HL-60 (cell line): ENCODE results near the gene ITPK1.

ENCODE experiments used
- DNase-seq, 2 experiments: peaks; one replicate each; pipeline ENCODE4 v3.0.0-alpha.2; 2010 to 2020; ENCODE audit warnings: low read depth in 1 of 2, low spot score in 1 of 2
- H3K27ac ChIP-seq: fragments of 250-450 bp; sonication (Bioruptor Pico); replicated peaks from 2 replicates; pipeline ENCODE4 v1.5.1; 2020; ENCODE audit warnings: mild to moderate bottlenecking, moderate library complexity
- H3K27me3 ChIP-seq: fragments of 250-450 bp; sonication (Bioruptor Pico); 2 replicates; pipeline ENCODE4 v1.5.1; 2021; ENCODE audit warnings: mild to moderate bottlenecking, moderate library complexity; ENCODE audit not compliant: insufficient read depth, poor library complexity, severe bottlenecking
- H3K4me3 ChIP-seq: replicated peaks from 2 replicates; pipeline ENCODE4 v1.5.1; 2011; ENCODE audit warnings: mild to moderate bottlenecking, control low read depth, low read length; ENCODE audit not compliant: insufficient read depth
- GABPA ChIP-seq: IDR thresholded peaks from 2 replicates; pipeline ENCODE4 v1.6.1; 2012; ENCODE audit warnings: low read depth
- POLR2AphosphoS5 ChIP-seq: IDR thresholded peaks from 2 replicates; pipeline ENCODE4 v1.6.1; 2012; ENCODE audit warnings: low read depth
- REST ChIP-seq: IDR thresholded peaks from 2 replicates; pipeline ENCODE4 v1.6.1; 2012; ENCODE audit warnings: low read depth; ENCODE audit not compliant: insufficient replicate concordance
- SPI1 ChIP-seq: IDR thresholded peaks from 2 replicates; pipeline ENCODE4 v1.6.1; 2012; ENCODE audit warnings: low read depth, mild to moderate bottlenecking, borderline replicate concordance
- TF ChIP-seq, protein P1 (sequence below): IDR thresholded peaks from one replicate; pipeline ENCODE4 v1.5.1; 2011; ENCODE audit warnings: low read length, control low read depth, inconsistent platforms; ENCODE audit not compliant: insufficient read depth

The ITPK1 gene

GRCh38 chr14:92931681-92932447, 183.9 kb downstream of the ITPK1 start:
- TF ChIP-seq, protein P1, sequence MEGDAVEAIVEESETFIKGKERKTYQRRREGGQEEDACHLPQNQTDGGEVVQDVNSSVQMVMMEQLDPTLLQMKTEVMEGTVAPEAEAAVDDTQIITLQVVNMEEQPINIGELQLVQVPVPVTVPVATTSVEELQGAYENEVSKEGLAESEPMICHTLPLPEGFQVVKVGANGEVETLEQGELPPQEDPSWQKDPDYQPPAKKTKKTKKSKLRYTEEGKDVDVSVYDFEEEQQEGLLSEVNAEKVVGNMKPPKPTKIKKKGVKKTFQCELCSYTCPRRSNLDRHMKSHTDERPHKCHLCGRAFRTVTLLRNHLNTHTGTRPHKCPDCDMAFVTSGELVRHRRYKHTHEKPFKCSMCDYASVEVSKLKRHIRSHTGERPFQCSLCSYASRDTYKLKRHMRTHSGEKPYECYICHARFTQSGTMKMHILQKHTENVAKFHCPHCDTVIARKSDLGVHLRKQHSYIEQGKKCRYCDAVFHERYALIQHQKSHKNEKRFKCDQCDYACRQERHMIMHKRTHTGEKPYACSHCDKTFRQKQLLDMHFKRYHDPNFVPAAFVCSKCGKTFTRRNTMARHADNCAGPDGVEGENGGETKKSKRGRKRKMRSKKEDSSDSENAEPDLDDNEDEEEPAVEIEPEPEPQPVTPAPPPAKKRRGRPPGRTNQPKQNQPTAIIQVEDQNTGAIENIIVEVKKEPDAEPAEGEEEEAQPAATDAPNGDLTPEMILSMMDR = no peak
- TF ChIP-seq POLR2AphosphoS5 = no peak

GRCh38 chr14:92930737-92931602, 184.8 kb downstream of the ITPK1 start:
- Histone ChIP-seq H3K27me3 (no peaks in the 10 kb centered on the region), H3K4me3 (no peak overlapping the region), H3K27ac (no peak overlapping the region)
- TF ChIP-seq GABPA = no peak
- no peak for TF ChIP-seq SPI1
- TF ChIP-seq POLR2AphosphoS5 = no peak
- TF ChIP-seq REST = no peak
- TF ChIP-seq, protein P1 = no peak
- DNase-seq = no peak

More at GRCh38 chr14:92931681-92932447, 183.9 kb downstream of the ITPK1 start:
- H3K27ac ChIP-seq = no peak overlapping the region
- H3K4me3 ChIP-seq = no peak overlapping the region
- no peaks in the 10 kb centered on the region for H3K27me3 ChIP-seq
- no peak for DNase-seq

- TF ChIP-seq, protein P1 = no peak
- TF ChIP-seq POLR2AphosphoS5 (no peak), GABPA (no peak), SPI1 (no peak), REST (no peak)
- Histone ChIP-seq H3K27ac (no peak overlapping the region), H3K4me3 (no peak overlapping the region), H3K27me3 (peaks cover 2% of the 10 kb centered on the region)
- no peak for DNase-seq
Observed at GRCh38 chr14:92929689-92930608, 185.8 kb downstream of the ITPK1 start.
